Measurements from ENCODE around the gene IFNA10.
A peak's percentile ranks its signal among the peaks of the same experiment; 100 is the strongest.
"Not testable (repeated sequence)": the region's sequence is repeated elsewhere in the genome, so short reads cannot be mapped to it uniquely, and the experiment has no call there.

DNA sequence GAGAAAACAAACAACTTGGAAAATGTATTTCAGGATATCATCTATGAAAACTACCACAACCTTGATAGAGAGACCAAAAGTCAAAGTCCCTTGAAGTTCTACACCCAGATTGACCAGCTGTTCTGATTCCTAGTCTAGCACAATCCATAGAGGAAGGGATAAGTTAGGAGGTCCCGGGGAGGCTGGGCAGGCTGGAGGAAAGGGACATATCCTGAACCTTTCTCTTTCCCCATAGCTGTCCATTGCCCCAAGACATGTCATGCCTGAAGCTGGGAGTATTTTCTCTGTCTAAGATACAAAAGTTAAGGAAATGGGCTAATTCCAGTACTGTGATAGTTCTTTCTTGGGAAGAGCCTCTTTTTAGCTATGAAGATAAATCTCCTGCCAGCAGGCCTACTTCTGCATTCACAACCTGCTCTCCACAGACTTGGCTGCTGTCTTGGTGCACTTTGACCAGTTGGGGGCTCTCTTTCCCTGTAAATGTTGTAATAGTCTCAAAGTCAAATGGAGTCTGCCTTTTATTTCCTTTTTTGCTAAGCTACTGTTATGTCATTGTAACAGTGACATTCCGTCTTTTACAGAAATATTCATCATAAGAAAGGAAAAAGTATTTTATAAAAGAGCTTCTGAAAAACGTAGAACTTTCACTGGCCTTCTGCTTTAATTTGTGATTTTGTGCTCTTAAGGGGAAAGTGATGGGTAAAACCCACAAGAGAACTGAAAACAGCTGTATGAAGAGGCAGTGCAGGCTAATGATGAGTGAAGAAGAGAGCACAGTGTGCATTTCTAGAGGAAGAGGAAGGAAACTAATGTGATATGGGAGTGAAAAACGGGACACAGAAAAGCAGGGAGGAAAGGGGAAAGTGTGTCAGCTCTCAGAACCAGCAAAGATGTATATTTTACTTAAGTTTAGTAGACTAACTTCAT, 23.9 kb downstream of the IFNA10 start:
- TF ChIP-seq ZNF530 (CRISPR knock-in tag; IDR thresholded peaks at IDR 0.05; ENCODE audit: low read depth); NFIB (CRISPR knock-in tag; IDR thresholded peaks at IDR 0.05; ENCODE audit: borderline replicate concordance); ZNF558 (CRISPR knock-in tag; IDR thresholded peaks at IDR 0.05; ENCODE audit: borderline replicate concordance); NCOA1 (CRISPR knock-in tag; IDR thresholded peaks at IDR 0.05): not testable (repeated sequence)
- TF ChIP-seq, protein P1, sequence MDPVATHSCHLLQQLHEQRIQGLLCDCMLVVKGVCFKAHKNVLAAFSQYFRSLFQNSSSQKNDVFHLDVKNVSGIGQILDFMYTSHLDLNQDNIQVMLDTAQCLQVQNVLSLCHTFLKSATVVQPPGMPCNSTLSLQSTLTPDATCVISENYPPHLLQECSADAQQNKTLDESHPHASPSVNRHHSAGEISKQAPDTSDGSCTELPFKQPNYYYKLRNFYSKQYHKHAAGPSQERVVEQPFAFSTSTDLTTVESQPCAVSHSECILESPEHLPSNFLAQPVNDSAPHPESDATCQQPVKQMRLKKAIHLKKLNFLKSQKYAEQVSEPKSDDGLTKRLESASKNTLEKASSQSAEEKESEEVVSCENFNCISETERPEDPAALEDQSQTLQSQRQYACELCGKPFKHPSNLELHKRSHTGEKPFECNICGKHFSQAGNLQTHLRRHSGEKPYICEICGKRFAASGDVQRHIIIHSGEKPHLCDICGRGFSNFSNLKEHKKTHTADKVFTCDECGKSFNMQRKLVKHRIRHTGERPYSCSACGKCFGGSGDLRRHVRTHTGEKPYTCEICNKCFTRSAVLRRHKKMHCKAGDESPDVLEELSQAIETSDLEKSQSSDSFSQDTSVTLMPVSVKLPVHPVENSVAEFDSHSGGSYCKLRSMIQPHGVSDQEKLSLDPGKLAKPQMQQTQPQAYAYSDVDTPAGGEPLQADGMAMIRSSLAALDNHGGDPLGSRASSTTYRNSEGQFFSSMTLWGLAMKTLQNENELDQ (CRISPR knock-in tag; IDR thresholded peaks at IDR 0.05; ENCODE audit: borderline replicate concordance), result not testable (repeated sequence)
- TF ChIP-seq, protein P2, sequence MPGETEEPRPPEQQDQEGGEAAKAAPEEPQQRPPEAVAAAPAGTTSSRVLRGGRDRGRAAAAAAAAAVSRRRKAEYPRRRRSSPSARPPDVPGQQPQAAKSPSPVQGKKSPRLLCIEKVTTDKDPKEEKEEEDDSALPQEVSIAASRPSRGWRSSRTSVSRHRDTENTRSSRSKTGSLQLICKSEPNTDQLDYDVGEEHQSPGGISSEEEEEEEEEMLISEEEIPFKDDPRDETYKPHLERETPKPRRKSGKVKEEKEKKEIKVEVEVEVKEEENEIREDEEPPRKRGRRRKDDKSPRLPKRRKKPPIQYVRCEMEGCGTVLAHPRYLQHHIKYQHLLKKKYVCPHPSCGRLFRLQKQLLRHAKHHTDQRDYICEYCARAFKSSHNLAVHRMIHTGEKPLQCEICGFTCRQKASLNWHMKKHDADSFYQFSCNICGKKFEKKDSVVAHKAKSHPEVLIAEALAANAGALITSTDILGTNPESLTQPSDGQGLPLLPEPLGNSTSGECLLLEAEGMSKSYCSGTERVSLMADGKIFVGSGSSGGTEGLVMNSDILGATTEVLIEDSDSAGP (CRISPR knock-in tag; IDR thresholded peaks at IDR 0.05; ENCODE audit: borderline replicate concordance), result not testable (repeated sequence)
- TF ChIP-seq, protein P3, sequence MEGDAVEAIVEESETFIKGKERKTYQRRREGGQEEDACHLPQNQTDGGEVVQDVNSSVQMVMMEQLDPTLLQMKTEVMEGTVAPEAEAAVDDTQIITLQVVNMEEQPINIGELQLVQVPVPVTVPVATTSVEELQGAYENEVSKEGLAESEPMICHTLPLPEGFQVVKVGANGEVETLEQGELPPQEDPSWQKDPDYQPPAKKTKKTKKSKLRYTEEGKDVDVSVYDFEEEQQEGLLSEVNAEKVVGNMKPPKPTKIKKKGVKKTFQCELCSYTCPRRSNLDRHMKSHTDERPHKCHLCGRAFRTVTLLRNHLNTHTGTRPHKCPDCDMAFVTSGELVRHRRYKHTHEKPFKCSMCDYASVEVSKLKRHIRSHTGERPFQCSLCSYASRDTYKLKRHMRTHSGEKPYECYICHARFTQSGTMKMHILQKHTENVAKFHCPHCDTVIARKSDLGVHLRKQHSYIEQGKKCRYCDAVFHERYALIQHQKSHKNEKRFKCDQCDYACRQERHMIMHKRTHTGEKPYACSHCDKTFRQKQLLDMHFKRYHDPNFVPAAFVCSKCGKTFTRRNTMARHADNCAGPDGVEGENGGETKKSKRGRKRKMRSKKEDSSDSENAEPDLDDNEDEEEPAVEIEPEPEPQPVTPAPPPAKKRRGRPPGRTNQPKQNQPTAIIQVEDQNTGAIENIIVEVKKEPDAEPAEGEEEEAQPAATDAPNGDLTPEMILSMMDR (CRISPR knock-in tag; IDR thresholded peaks at IDR 0.05), result peak; percentile 54
- TF ChIP-seq, protein P4, sequence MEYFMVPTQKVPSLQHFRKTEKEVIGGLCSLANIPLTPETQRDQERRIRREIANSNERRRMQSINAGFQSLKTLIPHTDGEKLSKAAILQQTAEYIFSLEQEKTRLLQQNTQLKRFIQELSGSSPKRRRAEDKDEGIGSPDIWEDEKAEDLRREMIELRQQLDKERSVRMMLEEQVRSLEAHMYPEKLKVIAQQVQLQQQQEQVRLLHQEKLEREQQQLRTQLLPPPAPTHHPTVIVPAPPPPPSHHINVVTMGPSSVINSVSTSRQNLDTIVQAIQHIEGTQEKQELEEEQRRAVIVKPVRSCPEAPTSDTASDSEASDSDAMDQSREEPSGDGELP (IDR thresholded peaks at IDR 0.05; ENCODE audit: borderline replicate concordance, low read depth), result not testable (repeated sequence)
- TF ChIP-seq, protein P5, sequence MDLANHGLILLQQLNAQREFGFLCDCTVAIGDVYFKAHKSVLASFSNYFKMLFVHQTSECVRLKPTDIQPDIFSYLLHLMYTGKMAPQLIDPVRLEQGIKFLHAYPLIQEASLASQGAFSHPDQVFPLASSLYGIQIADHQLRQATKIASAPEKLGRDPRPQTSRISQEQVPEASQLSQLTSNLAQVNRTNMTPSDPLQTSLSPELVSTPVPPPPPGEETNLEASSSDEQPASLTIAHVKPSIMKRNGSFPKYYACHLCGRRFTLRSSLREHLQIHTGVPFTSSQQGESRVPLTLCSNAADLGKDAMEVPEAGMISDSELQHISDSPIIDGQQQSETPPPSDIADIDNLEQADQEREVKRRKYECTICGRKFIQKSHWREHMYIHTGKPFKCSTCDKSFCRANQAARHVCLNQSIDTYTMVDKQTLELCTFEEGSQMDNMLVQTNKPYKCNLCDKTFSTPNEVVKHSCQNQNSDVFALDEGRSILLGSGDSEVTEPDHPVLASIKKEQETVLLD (CRISPR knock-in tag; IDR thresholded peaks at IDR 0.05; ENCODE audit: low read depth), result not testable (repeated sequence)

Measured in HepG2 (cell line).